Effector memory CD4-positive, alpha-beta T cell (primary cell): ENCODE measurements around the gene ZNF783.

Source experiments
- DNase-seq, 3 donors: peaks; one replicate each; pipeline ENCODE4 v3.0.0-alpha.2; 2020
- H3K27ac ChIP-seq: 2 replicates; pipeline ENCODE4 v1.7.0; 2013; ENCODE audit warnings: mild to moderate bottlenecking, low read length, moderate library complexity; ENCODE audit not compliant: insufficient read depth, poor library complexity, severe bottlenecking
- H3K27me3 ChIP-seq: replicated peaks from 2 replicates; pipeline ENCODE4 v1.7.0; 2013; ENCODE audit warnings: mild to moderate bottlenecking, low read length; ENCODE audit not compliant: insufficient read depth, control insufficient read depth, poor library complexity, severe bottlenecking
- H3K36me3 ChIP-seq: 2 replicates; pipeline ENCODE4 v1.7.0; 2013; ENCODE audit warnings: mild to moderate bottlenecking, low read length, moderate library complexity; ENCODE audit not compliant: control insufficient read depth, insufficient read depth
- H3K4me1 ChIP-seq: 2 replicates; pipeline ENCODE4 v1.7.0; 2013; ENCODE audit warnings: low read length, mild to moderate bottlenecking; ENCODE audit not compliant: control insufficient read depth, insufficient read depth, poor library complexity, severe bottlenecking
- H3K4me3 ChIP-seq: 2 replicates; pipeline ENCODE4 v1.7.0; 2013; ENCODE audit warnings: low read length, low read depth, mild to moderate bottlenecking; ENCODE audit not compliant: insufficient read depth, poor library complexity, severe bottlenecking
- H3K9me3 ChIP-seq: 2 replicates; pipeline ENCODE4 v1.7.0; 2013; ENCODE audit warnings: mild to moderate bottlenecking, low read length, moderate library complexity; ENCODE audit not compliant: control insufficient read depth

Gene ZNF783

DNA sequence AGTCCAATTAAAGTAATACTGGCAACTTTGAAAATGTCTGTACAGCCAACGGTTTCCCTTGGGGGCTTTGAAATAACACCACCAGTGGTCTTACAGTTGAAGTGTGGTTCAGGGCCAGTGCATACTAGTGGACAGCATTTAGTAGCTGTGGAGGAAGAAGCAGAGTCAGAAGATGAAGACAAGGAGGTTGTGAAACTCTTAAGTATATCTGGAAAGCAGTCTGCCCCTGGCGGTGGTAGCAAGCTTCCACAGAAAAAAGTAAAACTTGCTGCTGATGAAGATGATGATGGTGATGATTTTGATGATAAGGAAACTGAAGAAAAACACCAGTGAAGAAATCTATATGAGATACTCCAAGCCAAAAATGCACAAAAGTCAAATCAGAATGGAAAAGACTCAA is 72.2 kb downstream of the ZNF783 start:
- Histone ChIP-seq H3K4me1 (no peaks in the 10 kb centered on the region), H3K9me3 (no peaks in the 10 kb centered on the region), H3K27me3 (no peaks in the 10 kb centered on the region), H3K36me3 (no peaks in the 10 kb centered on the region), H3K27ac (no peak overlapping the region), H3K4me3 (no peak overlapping the region)
- DNase-seq: no peak
